Neural progenitor cell (in vitro differentiated cells): ENCODE results near the gene IER5L.

ENCODE experiments used
- EZH2 ChIP-seq: fragments of 200-600 bp; sonication (generic); IDR thresholded peaks from 2 replicates; pipeline ENCODE4 v1.6.1; 2017; ENCODE audit warnings: antibody characterized with exemption, mild to moderate bottlenecking, moderate library complexity
- TF ChIP-seq, protein P1 (sequence below): fragments of 200-600 bp; sonication (generic); IDR thresholded peaks from 2 replicates; pipeline ENCODE4 v1.5.1; 2017; ENCODE audit warnings: antibody characterized with exemption, mild to moderate bottlenecking

DNA sequence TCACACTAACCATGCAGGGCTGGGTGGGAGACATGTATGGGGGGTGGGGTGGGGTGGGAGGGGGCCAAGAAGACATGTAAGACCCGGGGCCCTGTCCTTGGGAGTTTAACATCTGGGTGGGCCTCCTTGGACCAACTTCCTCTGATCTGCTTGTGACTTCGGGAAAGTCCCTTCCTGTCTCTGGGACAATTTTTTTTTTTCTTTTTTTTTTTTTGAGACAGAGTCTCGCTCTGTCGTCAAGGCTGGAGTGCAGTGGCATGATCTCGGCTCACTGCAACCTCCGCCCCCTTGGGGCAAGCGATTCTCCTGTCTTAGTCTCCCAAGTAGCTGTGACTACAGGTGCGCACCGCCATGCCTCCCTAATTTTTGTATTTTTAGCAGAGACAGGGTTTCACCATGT, 23.8 kb upstream of the IER5L start:
- TF ChIP-seq, protein P1, sequence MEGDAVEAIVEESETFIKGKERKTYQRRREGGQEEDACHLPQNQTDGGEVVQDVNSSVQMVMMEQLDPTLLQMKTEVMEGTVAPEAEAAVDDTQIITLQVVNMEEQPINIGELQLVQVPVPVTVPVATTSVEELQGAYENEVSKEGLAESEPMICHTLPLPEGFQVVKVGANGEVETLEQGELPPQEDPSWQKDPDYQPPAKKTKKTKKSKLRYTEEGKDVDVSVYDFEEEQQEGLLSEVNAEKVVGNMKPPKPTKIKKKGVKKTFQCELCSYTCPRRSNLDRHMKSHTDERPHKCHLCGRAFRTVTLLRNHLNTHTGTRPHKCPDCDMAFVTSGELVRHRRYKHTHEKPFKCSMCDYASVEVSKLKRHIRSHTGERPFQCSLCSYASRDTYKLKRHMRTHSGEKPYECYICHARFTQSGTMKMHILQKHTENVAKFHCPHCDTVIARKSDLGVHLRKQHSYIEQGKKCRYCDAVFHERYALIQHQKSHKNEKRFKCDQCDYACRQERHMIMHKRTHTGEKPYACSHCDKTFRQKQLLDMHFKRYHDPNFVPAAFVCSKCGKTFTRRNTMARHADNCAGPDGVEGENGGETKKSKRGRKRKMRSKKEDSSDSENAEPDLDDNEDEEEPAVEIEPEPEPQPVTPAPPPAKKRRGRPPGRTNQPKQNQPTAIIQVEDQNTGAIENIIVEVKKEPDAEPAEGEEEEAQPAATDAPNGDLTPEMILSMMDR = no peak
- no peak for TF ChIP-seq EZH2
